ENCODE measurements around the gene EYA2. TPM values are rescaled to one million over a fixed set of nuclear protein-coding genes. Genes with fewer than 3 reads are reported as not detected.

EYA2 gene
- total RNA-seq, 1 donor from 2014 or later = 0.62 TPM

GRCh38 chr20:47210470-47210869, 315.8 kb downstream of the EYA2 start:
- DNase-seq (no peak), ATAC-seq (ENCODE audit: low read depth) (no peak)
- peaks cover 30% of the 10 kb centered on the region for H3K36me3 Mint-ChIP-seq (ENCODE audit: low read depth)
- no peaks in the 10 kb centered on the region for H3K9me3 Mint-ChIP-seq
- H3K4me1 Mint-ChIP-seq = peaks cover 5% of the 10 kb centered on the region
- no peaks in the 10 kb centered on the region for H3K27me3 Mint-ChIP-seq
- H3K27ac Mint-ChIP-seq = no peak overlapping the region
- TF ChIP-seq CTCF (IDR thresholded peaks at IDR 0.05) = no peak
- CTCF ChIA-PET = no interaction called here
- intact Hi-C loops (cut with micrococcal nuclease) = no loop called here
- H3K4me3 Mint-ChIP-seq = no peak overlapping the region
- POLR2A ChIA-PET = no interaction called here

GRCh38 chr20:47211036-47211435, 316.4 kb downstream of the EYA2 start:
- Mint-ChIP-seq H3K4me1 (no peaks in the 10 kb centered on the region), H3K27me3 (no peaks in the 10 kb centered on the region), H3K27ac (no peak overlapping the region), H3K36me3 (ENCODE audit: low read depth) (peaks cover 36% of the 10 kb centered on the region), H3K4me3 (no peak overlapping the region), H3K9me3 (no peaks in the 10 kb centered on the region)
- DNase-seq (no peak), ATAC-seq (ENCODE audit: low read depth) (no peak)
- TF ChIP-seq CTCF (IDR thresholded peaks at IDR 0.05) = no peak
- intact Hi-C loops (cut with micrococcal nuclease) = no loop called here
- POLR2A ChIA-PET = no interaction called here
- CTCF ChIA-PET = no interaction called here

GRCh38 chr20:47212606-47213207, 318.1 kb downstream of the EYA2 start:
- H3K36me3 Mint-ChIP-seq (ENCODE audit: low read depth) = peaks cover 45% of the 10 kb centered on the region
- TF ChIP-seq CTCF (IDR thresholded peaks at IDR 0.05) = no peak
- CTCF ChIA-PET = interaction anchor here (1.1 kb wide), 1 partner anchor 16 kb away, joined by 3 read pairs; no protein-coding TSS in a partner anchor
- no peak overlapping the region for H3K27ac Mint-ChIP-seq
- no peaks in the 10 kb centered on the region for H3K9me3 Mint-ChIP-seq
- POLR2A ChIA-PET = interaction anchor here (0.6 kb wide), 1 partner anchor 77 kb away, joined by 7 read pairs; no protein-coding TSS in a partner anchor
- no peak for DNase-seq
- intact Hi-C loops (cut with micrococcal nuclease) = no loop called here
- H3K4me3 Mint-ChIP-seq = no peak overlapping the region
- no peaks in the 10 kb centered on the region for H3K27me3 Mint-ChIP-seq
- no peaks in the 10 kb centered on the region for H3K4me1 Mint-ChIP-seq
- ATAC-seq (ENCODE audit: low read depth) = no peak

- DNase-seq (no peak), ATAC-seq (ENCODE audit: low read depth) (no peak)
- POLR2A ChIA-PET = interaction anchor here (0.6 kb wide), 1 partner anchor 1787 kb away, joined by 3 read pairs; no protein-coding TSS in a partner anchor
- TF ChIP-seq CTCF (IDR thresholded peaks at IDR 0.05) = no peak
- no peaks in the 10 kb centered on the region for H3K9me3 Mint-ChIP-seq
- CTCF ChIA-PET = interaction anchor here (1.1 kb wide), 1 partner anchor 18 kb away, joined by 3 read pairs; no protein-coding TSS in a partner anchor
- peaks cover 45% of the 10 kb centered on the region for H3K36me3 Mint-ChIP-seq (ENCODE audit: low read depth)
- intact Hi-C loops (cut with micrococcal nuclease) = no loop called here
- H3K4me3 Mint-ChIP-seq = no peak overlapping the region
- H3K4me1 Mint-ChIP-seq = no peaks in the 10 kb centered on the region
- no peaks in the 10 kb centered on the region for H3K27me3 Mint-ChIP-seq
- H3K27ac Mint-ChIP-seq = no peak overlapping the region
Observed at GRCh38 chr20:47213966-47214365, 319.3 kb downstream of the EYA2 start.

- Mint-ChIP-seq H3K27me3 (no peaks in the 10 kb centered on the region), H3K9me3 (no peaks in the 10 kb centered on the region), H3K4me1 (no peaks in the 10 kb centered on the region), H3K4me3 (no peak overlapping the region), H3K27ac (peak overlapping the region; percentile 27), H3K36me3 (ENCODE audit: low read depth) (peaks cover 48% of the 10 kb centered on the region)
- DNase-seq (no peak), ATAC-seq (ENCODE audit: low read depth) (no peak)
- POLR2A ChIA-PET = no interaction called here
- intact Hi-C loops (cut with micrococcal nuclease) = no loop called here
- no peak for TF ChIP-seq CTCF (IDR thresholded peaks at IDR 0.05)
- CTCF ChIA-PET = interaction anchor here (1.9 kb wide), 1 partner anchor 169 kb away, joined by 7 read pairs; no protein-coding TSS in a partner anchor
Observed at GRCh38 chr20:47215653-47216397, 321.2 kb downstream of the EYA2 start.
